Neural cell (in vitro differentiated cells): Measurements from ENCODE around the gene SYCE3. TPM values are rescaled to one million over a fixed set of nuclear protein-coding genes. Genes with fewer than 3 reads are reported as not detected.

Experiments
- H2AFZ ChIP-seq: fragments of 200-600, 300-800 bp; sonication (generic), shearing (Covaris generic); 2 replicates; pipeline ENCODE4 v1.6.0; 2014; ENCODE audit warnings: low read depth, mild to moderate bottlenecking, antibody characterized with exemption, low read length, moderate library complexity
- H3F3A ChIP-seq: fragments of 200-600 bp; shearing (Covaris generic); 2 replicates; pipeline ENCODE4 v1.6.1; 2016; ENCODE audit warnings: mild to moderate bottlenecking, moderate library complexity, mixed read lengths, antibody characterized with exemption, low read length; ENCODE audit not compliant: insufficient read depth, poor library complexity, severe bottlenecking
- H3K27ac ChIP-seq: fragments of 200-600, 300-800 bp; sonication (generic), shearing (Covaris generic); 2 replicates; pipeline ENCODE4 v1.5.1; 2014; ENCODE audit warnings: mild to moderate bottlenecking, low read length, moderate library complexity
- H3K27me3 ChIP-seq: fragments of 300-800, 200-600 bp; sonication (generic), shearing (Covaris generic); 2 replicates; pipeline ENCODE4 v1.6.0; 2014; ENCODE audit warnings: mild to moderate bottlenecking, low read depth, low read length, moderate library complexity; ENCODE audit not compliant: insufficient read depth
- H3K36me3 ChIP-seq: fragments of 300-800, 200-600 bp; sonication (generic), shearing (Covaris generic); 2 replicates; pipeline ENCODE4 v1.5.1; 2014; ENCODE audit warnings: mild to moderate bottlenecking, antibody characterized with exemption, low read length, moderate library complexity; ENCODE audit not compliant: insufficient read depth
- H3K4me2 ChIP-seq: fragments of 300-800, 200-600 bp; sonication (generic), shearing (Covaris generic); 2 replicates; pipeline ENCODE4 v1.6.0; 2014; ENCODE audit warnings: mild to moderate bottlenecking, low read length
- H3K4me3 ChIP-seq: fragments of 300-800, 200-600 bp; sonication (generic), shearing (Covaris generic); 2 replicates; pipeline ENCODE4 v1.5.1; 2014; ENCODE audit warnings: mild to moderate bottlenecking, low read length, moderate library complexity
- H3K79me2 ChIP-seq: fragments of 200-600 bp; shearing (Covaris generic); replicated peaks from 2 replicates; pipeline ENCODE4 v1.6.0; 2014; ENCODE audit warnings: mild to moderate bottlenecking, low read length, moderate library complexity; ENCODE audit not compliant: insufficient read depth
- H3K9ac ChIP-seq: fragments of 300-800, 200-600 bp; sonication (generic), shearing (Covaris generic); 2 replicates; pipeline ENCODE4 v1.6.1; 2016; ENCODE audit warnings: mild to moderate bottlenecking, low read length, mixed read lengths
- H3K9me2 ChIP-seq: fragments of 200-600 bp; shearing (Covaris generic); 2 replicates; pipeline ENCODE4 v1.6.1; 2016; ENCODE audit warnings: mild to moderate bottlenecking, low read length, mixed read lengths; ENCODE audit not compliant: insufficient read depth
- H3K9me3 ChIP-seq: fragments of 200-600, 300-800 bp; sonication (generic), shearing (Covaris generic); 2 replicates; pipeline ENCODE4 v1.6.1; 2016; ENCODE audit warnings: mild to moderate bottlenecking, mixed run types, low read length, moderate library complexity, mixed read lengths
- H4K20me1 ChIP-seq: fragments of 200-600 bp; shearing (Covaris generic); 2 replicates; pipeline ENCODE4 v1.6.1; 2016; ENCODE audit warnings: mild to moderate bottlenecking, mixed run types; ENCODE audit not compliant: insufficient read depth
- EP300 ChIP-seq: fragments of 450-650 bp; conservative IDR thresholded peaks from 2 replicates; pipeline ENCODE4 v1.6.1; 2014; ENCODE audit warnings: antibody characterized with exemption, mild to moderate bottlenecking, moderate library complexity; ENCODE audit not compliant: poor library complexity, severe bottlenecking
- EZH2 ChIP-seq: fragments of 200-600, 300-800 bp; shearing (Covaris generic), sonication (generic); IDR thresholded peaks from 2 replicates; pipeline ENCODE4 v1.6.1; 2014; ENCODE audit warnings: antibody characterized with exemption, low read length, borderline replicate concordance, mild to moderate bottlenecking; ENCODE audit not compliant: insufficient read depth, poor library complexity, severe bottlenecking
- MXI1 ChIP-seq: fragments of 450-650 bp; conservative IDR thresholded peaks from 2 replicates; pipeline ENCODE4 v1.6.1; 2014; ENCODE audit warnings: antibody characterized with exemption, mild to moderate bottlenecking; ENCODE audit not compliant: poor library complexity, severe bottlenecking
- POLR2AphosphoS5 ChIP-seq: IDR thresholded peaks from 2 replicates; pipeline ENCODE4 v1.6.1; 2012
- RAD21 ChIP-seq: fragments of 450-650 bp; conservative IDR thresholded peaks from 2 replicates; pipeline ENCODE4 v1.6.1; 2014; ENCODE audit warnings: antibody characterized with exemption, mild to moderate bottlenecking, moderate library complexity
- SMC3 ChIP-seq: fragments of 450-650 bp; conservative IDR thresholded peaks from 2 replicates; pipeline ENCODE4 v1.6.1; 2014; ENCODE audit warnings: antibody characterized with exemption, mild to moderate bottlenecking, moderate library complexity; ENCODE audit not compliant: poor library complexity
- TAF1 ChIP-seq: IDR thresholded peaks from 2 replicates; pipeline ENCODE4 v1.6.1; 2012; ENCODE audit warnings: low read depth
- polyA plus RNA-seq: library from polyadenylated mRNA; depleted of rRNA; stranded (reverse); fragments of >200 nt; gene quantifications from 2 replicates; pipeline ENCODE4 v1.2.3, GENCODE V29; 2014
- TF ChIP-seq, protein P1 (sequence below): fragments of 450-650 bp; IDR thresholded peaks from 2 replicates; pipeline ENCODE4 v1.5.1; 2014; ENCODE audit warnings: antibody characterized with exemption, mild to moderate bottlenecking, moderate library complexity; ENCODE audit not compliant: poor library complexity, severe bottlenecking
- TF ChIP-seq, protein P2 (sequence below): IDR thresholded peaks from 2 replicates; pipeline ENCODE4 v1.6.1; 2012; ENCODE audit warnings: borderline replicate concordance

The SYCE3 gene
- polyA plus RNA-seq, 1 donor from 2014 or later: not detected

DNA sequence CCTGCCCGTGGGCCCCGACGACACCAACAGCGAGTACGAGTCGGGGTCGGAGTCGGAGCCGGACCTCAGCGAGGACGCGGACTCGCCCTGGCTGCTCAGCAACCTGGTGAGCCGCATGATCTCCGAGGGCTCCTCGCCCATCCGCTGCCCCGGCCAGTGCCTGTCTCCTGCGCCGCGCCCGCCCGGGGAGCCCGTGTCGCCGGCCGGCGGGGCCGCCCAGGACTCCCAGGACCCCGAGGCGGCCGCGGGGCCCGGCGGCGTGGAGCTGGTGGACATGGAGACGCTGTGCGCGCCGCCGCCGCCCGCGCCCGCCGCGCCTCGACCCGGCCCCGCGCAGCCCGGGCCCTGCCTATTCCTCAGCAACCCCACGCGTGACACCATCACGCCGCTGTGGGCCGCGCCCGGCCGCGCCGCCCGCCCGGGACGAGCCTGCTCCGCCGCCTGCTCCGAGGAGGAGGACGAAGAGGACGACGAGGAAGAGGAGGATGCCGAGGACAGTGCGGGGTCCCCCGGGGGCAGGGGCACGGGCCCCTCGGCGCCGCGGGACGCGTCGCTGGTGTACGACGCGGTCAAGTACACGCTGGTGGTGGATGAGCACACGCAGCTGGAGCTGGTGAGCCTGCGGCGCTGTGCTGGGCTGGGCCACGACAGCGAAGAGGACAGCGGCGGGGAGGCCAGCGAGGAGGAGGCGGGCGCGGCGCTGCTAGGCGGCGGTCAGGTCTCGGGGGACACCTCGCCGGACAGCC is 41.7 kb upstream of the SYCE3 start:
- H3K36me3 ChIP-seq: peaks cover 5% of the 10 kb centered on the region
- TF ChIP-seq RAD21 (no peak), EZH2 (no peak), POLR2AphosphoS5 (no peak), TAF1 (no peak), MXI1 (no peak), EP300 (no peak), SMC3 (no peak)
- TF ChIP-seq, protein P1, sequence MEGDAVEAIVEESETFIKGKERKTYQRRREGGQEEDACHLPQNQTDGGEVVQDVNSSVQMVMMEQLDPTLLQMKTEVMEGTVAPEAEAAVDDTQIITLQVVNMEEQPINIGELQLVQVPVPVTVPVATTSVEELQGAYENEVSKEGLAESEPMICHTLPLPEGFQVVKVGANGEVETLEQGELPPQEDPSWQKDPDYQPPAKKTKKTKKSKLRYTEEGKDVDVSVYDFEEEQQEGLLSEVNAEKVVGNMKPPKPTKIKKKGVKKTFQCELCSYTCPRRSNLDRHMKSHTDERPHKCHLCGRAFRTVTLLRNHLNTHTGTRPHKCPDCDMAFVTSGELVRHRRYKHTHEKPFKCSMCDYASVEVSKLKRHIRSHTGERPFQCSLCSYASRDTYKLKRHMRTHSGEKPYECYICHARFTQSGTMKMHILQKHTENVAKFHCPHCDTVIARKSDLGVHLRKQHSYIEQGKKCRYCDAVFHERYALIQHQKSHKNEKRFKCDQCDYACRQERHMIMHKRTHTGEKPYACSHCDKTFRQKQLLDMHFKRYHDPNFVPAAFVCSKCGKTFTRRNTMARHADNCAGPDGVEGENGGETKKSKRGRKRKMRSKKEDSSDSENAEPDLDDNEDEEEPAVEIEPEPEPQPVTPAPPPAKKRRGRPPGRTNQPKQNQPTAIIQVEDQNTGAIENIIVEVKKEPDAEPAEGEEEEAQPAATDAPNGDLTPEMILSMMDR: no peak
- TF ChIP-seq, protein P2, sequence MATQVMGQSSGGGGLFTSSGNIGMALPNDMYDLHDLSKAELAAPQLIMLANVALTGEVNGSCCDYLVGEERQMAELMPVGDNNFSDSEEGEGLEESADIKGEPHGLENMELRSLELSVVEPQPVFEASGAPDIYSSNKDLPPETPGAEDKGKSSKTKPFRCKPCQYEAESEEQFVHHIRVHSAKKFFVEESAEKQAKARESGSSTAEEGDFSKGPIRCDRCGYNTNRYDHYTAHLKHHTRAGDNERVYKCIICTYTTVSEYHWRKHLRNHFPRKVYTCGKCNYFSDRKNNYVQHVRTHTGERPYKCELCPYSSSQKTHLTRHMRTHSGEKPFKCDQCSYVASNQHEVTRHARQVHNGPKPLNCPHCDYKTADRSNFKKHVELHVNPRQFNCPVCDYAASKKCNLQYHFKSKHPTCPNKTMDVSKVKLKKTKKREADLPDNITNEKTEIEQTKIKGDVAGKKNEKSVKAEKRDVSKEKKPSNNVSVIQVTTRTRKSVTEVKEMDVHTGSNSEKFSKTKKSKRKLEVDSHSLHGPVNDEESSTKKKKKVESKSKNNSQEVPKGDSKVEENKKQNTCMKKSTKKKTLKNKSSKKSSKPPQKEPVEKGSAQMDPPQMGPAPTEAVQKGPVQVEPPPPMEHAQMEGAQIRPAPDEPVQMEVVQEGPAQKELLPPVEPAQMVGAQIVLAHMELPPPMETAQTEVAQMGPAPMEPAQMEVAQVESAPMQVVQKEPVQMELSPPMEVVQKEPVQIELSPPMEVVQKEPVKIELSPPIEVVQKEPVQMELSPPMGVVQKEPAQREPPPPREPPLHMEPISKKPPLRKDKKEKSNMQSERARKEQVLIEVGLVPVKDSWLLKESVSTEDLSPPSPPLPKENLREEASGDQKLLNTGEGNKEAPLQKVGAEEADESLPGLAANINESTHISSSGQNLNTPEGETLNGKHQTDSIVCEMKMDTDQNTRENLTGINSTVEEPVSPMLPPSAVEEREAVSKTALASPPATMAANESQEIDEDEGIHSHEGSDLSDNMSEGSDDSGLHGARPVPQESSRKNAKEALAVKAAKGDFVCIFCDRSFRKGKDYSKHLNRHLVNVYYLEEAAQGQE: no peak

DNA sequence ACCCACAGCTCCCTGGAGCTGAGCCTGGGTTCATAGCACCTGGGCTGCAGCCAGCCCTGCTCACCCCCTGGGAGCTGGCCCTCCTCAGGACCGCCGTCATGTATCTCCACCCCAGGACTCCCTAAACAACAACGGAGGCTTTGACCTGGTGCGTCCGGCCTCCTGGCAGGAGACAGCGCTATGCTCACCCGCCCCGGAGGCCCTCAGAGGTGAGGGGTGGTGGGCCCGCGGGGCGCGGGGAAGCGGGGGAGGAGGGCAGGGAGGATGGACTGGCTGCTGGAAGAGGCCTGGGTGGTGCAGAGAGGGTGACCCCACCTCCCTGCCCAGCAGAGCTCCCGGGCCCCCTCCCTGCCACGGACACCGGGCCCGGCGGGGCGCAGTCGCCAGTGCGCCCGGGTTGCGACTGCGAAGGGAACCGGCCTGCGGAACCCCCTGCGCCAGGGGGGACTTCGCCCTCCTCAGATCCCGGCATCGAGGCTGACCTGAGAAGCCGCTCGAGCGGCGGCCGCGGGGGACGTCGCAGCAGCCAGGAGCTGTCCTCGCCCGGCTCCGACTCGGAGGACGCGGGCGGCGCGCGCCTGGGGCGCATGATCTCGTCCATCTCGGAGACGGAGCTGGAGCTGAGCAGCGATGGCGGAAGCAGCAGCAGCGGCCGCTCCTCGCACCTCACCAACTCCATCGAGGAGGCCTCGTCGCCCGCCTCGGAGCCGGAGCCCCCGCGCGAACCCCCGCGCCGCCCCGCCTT is 41.0 kb upstream of the SYCE3 start:
- Histone ChIP-seq H3K9ac (no peak overlapping the region), H3K4me2 (no peak overlapping the region), H3K36me3 (peaks cover 5% of the 10 kb centered on the region), H3K4me3 (no peak overlapping the region), H3F3A (no peaks in the 10 kb centered on the region), H3K79me2 (no peaks in the 10 kb centered on the region), H3K9me2 (no peaks in the 10 kb centered on the region), H3K27me3 (no peaks in the 10 kb centered on the region), H3K9me3 (no peaks in the 10 kb centered on the region), H2AFZ (no peak overlapping the region), H4K20me1 (no peaks in the 10 kb centered on the region), H3K27ac (no peak overlapping the region)
- TF ChIP-seq POLR2AphosphoS5: no peak
- no peak for TF ChIP-seq EZH2
- TF ChIP-seq RAD21: no peak
- TF ChIP-seq TAF1: no peak
- no peak for TF ChIP-seq MXI1
- TF ChIP-seq SMC3: no peak
- TF ChIP-seq, protein P2: no peak
- TF ChIP-seq EP300: no peak
- TF ChIP-seq, protein P1: no peak

More for the DNA sequence above, 41.7 kb upstream of the SYCE3 start:
- no peak overlapping the region for H3K27ac ChIP-seq
- no peak overlapping the region for H2AFZ ChIP-seq
- H3K27me3 ChIP-seq: no peaks in the 10 kb centered on the region
- no peaks in the 10 kb centered on the region for H4K20me1 ChIP-seq
- no peak overlapping the region for H3K4me2 ChIP-seq
- H3K9me3 ChIP-seq: no peaks in the 10 kb centered on the region
- no peak overlapping the region for H3K4me3 ChIP-seq
- H3F3A ChIP-seq: no peaks in the 10 kb centered on the region
- H3K79me2 ChIP-seq: no peaks in the 10 kb centered on the region
- H3K9me2 ChIP-seq: no peaks in the 10 kb centered on the region
- no peak overlapping the region for H3K9ac ChIP-seq
